ENCODE data around the gene IGF1. TPM values are rescaled to one million over a fixed set of nuclear protein-coding genes. Genes with fewer than 3 reads are reported as not detected.

Gene IGF1
- total and polyA plus RNA-seq, 12 donors: 1.7 to 28.4 (median 16.5) TPM

- no peaks in the 10 kb centered on the region for H3K27me3 ChIP-seq
- H3K4me1 ChIP-seq (replicated peaks in 1 of 2): no peaks in the 10 kb centered on the region
- no peak for DNase-seq
- whole genome bisulfite sequencing, 4 donors: 45 to 77% (median 69%) methylated on average over 3 of the region's 3 CpGs
- H3K27ac ChIP-seq: no peak overlapping the region
- intact Hi-C loops (cut with DNase I): no loop called here
- no peaks in the 10 kb centered on the region for H3K9me3 ChIP-seq (replicated peaks in 1 of 3)
- no peak for TF ChIP-seq CTCF (IDR thresholded peaks at IDR 0.05)
- TF ChIP-seq POLR2A (IDR thresholded peaks at IDR 0.05): no peak
- H3K4me3 ChIP-seq: no peak overlapping the region
- H3K36me3 ChIP-seq (replicated peaks in 1 of 2): no peaks in the 10 kb centered on the region
Measured at GRCh38 chr12:102513739-102514138, 33.4 kb upstream of the IGF1 start.

DNA sequence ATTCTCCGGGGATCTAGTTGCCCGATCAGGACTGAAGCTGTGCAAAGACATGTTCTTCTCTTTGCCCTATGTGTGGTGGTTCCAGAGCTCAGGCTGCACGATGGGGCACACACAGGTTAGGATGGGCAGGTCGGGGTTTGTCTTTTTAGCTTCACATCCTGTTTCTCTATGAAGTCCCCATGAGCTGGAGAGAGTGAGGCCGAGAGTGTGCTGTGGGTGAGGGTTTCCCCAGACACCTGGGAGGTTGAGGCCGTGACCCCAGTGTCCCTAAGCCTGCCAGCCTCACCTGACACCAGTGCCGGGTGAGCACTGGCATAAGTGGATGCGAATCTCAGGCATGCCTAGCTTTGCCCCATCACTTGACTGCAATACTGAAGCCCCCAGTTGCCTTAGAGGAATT is 32.9 kb upstream of the IGF1 start:
- Histone ChIP-seq H3K36me3 (replicated peaks in 1 of 2) (no peaks in the 10 kb centered on the region), H3K4me3 (no peak overlapping the region), H3K27me3 (no peaks in the 10 kb centered on the region), H3K4me1 (replicated peaks in 1 of 2) (no peaks in the 10 kb centered on the region), H3K27ac (no peak overlapping the region), H3K9me3 (replicated peaks in 1 of 3) (no peaks in the 10 kb centered on the region)
- WGBS, 4 donors: 67 to 91% (median 73%) methylated on average over 5 to 8 of the region's 8 CpGs
- TF ChIP-seq POLR2A (IDR thresholded peaks at IDR 0.05) (no peak), CTCF (IDR thresholded peaks at IDR 0.05) (no peak)
- intact Hi-C loops (cut with DNase I): no loop called here
- DNase-seq: no peak

DNA sequence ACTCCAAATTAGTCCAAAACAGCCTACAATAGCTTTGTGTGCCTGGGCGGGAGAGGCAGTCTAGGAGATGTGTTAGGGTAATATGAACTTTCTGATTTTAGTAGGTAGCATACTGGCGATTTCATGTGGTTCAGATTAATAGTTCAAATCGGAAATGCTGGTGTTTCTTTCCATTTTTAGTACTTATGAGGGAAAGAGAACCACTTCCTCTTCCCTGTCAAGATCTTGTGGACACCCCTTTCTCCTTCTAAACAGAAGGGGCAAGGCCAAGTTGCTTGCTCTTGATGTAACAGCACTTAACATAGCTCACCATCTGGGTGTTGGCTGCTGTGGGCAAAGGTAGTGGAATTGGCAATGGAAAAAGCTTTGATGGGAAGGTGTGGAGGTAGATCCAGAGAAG is 32.2 kb upstream of the IGF1 start:
- no peak for TF ChIP-seq POLR2A (IDR thresholded peaks at IDR 0.05)
- TF ChIP-seq CTCF (IDR thresholded peaks at IDR 0.05): no peak
- Histone ChIP-seq H3K4me3 (no peak overlapping the region), H3K9me3 (replicated peaks in 1 of 3) (no peaks in the 10 kb centered on the region), H3K27me3 (no peaks in the 10 kb centered on the region), H3K4me1 (replicated peaks in 1 of 2) (no peaks in the 10 kb centered on the region), H3K36me3 (replicated peaks in 1 of 2) (no peaks in the 10 kb centered on the region), H3K27ac (no peak overlapping the region)
- 56 to 67% (median 62%) methylated on average over 3 of the region's 3 CpGs for WGBS, 4 donors
- no peak for DNase-seq
- intact Hi-C loops (cut with DNase I): no loop called here

DNA sequence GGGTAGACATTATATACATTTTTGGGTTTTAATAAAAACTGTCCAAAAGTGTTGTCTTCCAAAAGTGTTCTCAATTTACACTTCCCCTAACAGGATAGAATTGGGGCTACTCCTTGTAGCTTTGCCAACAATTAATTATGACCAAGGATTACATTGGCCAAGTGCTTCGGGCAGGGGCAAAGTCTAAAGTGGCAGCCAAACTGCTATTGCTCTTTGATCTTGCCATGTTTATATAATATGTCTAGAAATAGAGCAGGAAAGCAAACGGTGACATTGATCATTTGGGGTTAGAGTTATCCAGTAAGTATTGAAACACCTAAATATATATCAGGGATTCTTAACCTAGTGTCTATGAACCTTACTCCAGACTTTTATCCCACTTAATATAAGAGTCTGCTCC is 31.2 kb upstream of the IGF1 start:
- Histone ChIP-seq H3K4me1 (replicated peaks in 1 of 2) (no peaks in the 10 kb centered on the region), H3K27me3 (no peaks in the 10 kb centered on the region), H3K27ac (no peak overlapping the region), H3K9me3 (replicated peaks in 1 of 3) (no peaks in the 10 kb centered on the region), H3K4me3 (no peak overlapping the region), H3K36me3 (replicated peaks in 1 of 2) (no peaks in the 10 kb centered on the region)
- WGBS, 4 donors: 60 to 66% (median 62%) methylated on average over 2 of the region's 2 CpGs
- intact Hi-C loops (cut with DNase I): no loop called here
- TF ChIP-seq POLR2A (IDR thresholded peaks at IDR 0.05) (no peak), CTCF (IDR thresholded peaks at IDR 0.05) (no peak)
- DNase-seq: no peak

Data from adrenal gland (tissue), 12 donors.